ENCODE results near the gene POU2F3. TPM values are rescaled to one million over a fixed set of nuclear protein-coding genes. Genes with fewer than 3 reads are reported as not detected.

The POU2F3 gene
- total and polyA plus RNA-seq, 2 donors (not counting 1 experiment from before 2014, with no cell fraction given), result not detected

DNA sequence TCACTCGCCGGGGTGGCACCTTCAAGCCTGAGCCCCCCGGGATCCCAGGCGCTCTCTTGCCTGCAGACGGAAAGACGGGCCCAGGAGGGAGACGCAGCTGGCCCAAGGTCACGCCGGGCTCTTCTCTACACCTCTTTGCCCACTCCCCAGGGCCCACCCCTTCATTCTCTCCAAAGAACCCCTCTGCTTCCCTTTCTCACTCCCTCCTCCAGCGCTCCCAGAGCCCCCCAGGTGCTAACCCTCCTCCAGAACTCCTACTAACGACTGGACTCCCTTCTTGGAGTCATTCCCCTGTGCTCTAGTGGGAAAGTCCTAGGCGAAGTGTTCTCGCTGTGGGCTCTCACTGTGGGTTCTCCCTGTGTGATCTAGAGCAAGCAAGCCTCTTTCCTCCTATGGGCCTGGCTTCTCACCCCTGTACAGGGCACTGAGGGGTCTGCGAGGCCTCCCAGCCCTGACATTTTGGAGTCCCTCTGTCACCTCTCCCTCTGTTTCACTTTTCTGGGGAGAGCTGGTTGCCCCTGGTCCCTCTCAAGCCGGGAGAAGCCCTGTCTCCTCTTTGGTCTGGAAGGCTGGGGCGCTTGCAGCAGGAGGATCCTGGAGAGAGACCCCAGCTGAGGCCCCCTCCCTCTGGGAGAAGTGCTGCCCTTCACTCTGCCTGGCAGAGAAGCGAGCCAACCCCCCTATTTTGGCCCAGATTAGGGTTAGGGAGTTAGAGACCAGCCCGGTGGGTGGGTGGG lies 28.2 kb upstream of the POU2F3 start:
- Histone ChIP-seq H3K27ac (ENCODE audit: insufficient read depth, low read length) (peak overlapping the region; percentile 28), H3K4me2 (ENCODE audit: extremely low read depth, insufficient read depth, low read length) (peak overlapping the region; percentile 98), H3K9ac (ENCODE audit: insufficient read depth, low read length) (peak overlapping the region; percentile 65), H4K20me1 (ENCODE audit: control insufficient read depth, extremely low read depth, insufficient read depth, low read length) (no peaks in the 10 kb centered on the region), H3K4me1 (ENCODE audit: control insufficient read depth, extremely low read depth, insufficient read depth, low read length) (peaks cover 19% of the 10 kb centered on the region), H3K27me3 (ENCODE audit: control insufficient read depth, insufficient read depth, low read length) (no peaks in the 10 kb centered on the region), H3K79me2 (ENCODE audit: control insufficient read depth, insufficient read depth, low read length) (peaks cover 30% of the 10 kb centered on the region), H3K9me3 (ENCODE audit: control insufficient read depth, insufficient read depth, low read depth, low read length) (no peaks in the 10 kb centered on the region), H3K36me3 (ENCODE audit: control insufficient read depth, insufficient read depth, low read length) (peaks cover 3% of the 10 kb centered on the region), H2AFZ (ENCODE audit: low read length) (peak overlapping the region; percentile 31), H3K4me3 (replicated peaks in 1 of 4; ENCODE audit: control extremely low read depth in 1 of 4, insufficient read depth in 1 of 4, low read depth in 3 of 4, low read length in 4 of 4) (peak overlapping the region; percentile 65 to 85 (median 78))
- no peak for TF ChIP-seq EZH2 (IDR thresholded peaks at IDR 0.05; ENCODE audit: low read length, missing control alignments)
- TF ChIP-seq, protein P1, sequence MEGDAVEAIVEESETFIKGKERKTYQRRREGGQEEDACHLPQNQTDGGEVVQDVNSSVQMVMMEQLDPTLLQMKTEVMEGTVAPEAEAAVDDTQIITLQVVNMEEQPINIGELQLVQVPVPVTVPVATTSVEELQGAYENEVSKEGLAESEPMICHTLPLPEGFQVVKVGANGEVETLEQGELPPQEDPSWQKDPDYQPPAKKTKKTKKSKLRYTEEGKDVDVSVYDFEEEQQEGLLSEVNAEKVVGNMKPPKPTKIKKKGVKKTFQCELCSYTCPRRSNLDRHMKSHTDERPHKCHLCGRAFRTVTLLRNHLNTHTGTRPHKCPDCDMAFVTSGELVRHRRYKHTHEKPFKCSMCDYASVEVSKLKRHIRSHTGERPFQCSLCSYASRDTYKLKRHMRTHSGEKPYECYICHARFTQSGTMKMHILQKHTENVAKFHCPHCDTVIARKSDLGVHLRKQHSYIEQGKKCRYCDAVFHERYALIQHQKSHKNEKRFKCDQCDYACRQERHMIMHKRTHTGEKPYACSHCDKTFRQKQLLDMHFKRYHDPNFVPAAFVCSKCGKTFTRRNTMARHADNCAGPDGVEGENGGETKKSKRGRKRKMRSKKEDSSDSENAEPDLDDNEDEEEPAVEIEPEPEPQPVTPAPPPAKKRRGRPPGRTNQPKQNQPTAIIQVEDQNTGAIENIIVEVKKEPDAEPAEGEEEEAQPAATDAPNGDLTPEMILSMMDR (conservative IDR thresholded peaks at IDR 0.05 in 1 of 2, IDR thresholded peaks at IDR 0.05 in 1 of 2; ENCODE audit: low read depth in 1 of 2, low read length in 2 of 2), result no peak
- DNase-seq (ENCODE audit: low read depth in 2 of 2), result no peak

DNA sequence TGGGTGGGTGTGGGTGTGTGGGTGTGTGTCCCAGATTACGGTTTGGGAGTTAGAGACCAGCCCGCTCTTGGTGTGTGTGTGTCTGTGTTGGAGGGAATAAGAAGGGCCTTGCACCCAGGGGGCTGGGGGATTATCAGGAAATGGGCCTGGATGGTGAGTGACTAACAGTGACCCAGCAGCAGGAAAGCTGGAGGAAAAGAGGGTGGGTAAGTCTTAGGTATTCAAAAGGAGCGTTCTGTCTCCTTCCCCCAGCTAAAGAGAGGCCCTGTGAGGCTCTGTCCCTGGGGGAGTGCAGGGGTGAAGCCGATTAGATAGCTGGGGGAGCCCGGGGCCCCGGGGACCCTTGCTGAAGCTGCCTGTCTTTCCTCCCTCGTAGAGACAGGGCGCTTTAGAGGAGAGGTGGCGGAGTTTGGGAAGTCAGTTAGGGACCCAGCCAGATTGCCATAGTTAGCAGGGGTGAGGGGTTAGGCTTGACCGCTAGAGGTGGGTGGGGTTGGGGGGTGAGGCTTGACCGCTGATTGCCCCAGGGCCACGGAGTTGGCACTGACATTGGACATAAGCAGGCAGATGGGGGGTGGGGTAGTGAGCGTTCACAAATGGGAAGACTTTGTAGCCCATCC lies 27.6 kb upstream of the POU2F3 start:
- Histone ChIP-seq H2AFZ (ENCODE audit: low read length) (no peak overlapping the region), H3K4me2 (ENCODE audit: extremely low read depth, insufficient read depth, low read length) (peak overlapping the region; percentile 98), H3K4me1 (ENCODE audit: control insufficient read depth, extremely low read depth, insufficient read depth, low read length) (peaks cover 19% of the 10 kb centered on the region), H3K9me3 (ENCODE audit: control insufficient read depth, insufficient read depth, low read depth, low read length) (no peaks in the 10 kb centered on the region), H3K27ac (ENCODE audit: insufficient read depth, low read length) (peak overlapping the region; percentile 44), H3K9ac (ENCODE audit: insufficient read depth, low read length) (no peak overlapping the region), H3K36me3 (ENCODE audit: control insufficient read depth, insufficient read depth, low read length) (peaks cover 3% of the 10 kb centered on the region), H3K79me2 (ENCODE audit: control insufficient read depth, insufficient read depth, low read length) (peaks cover 30% of the 10 kb centered on the region), H3K27me3 (ENCODE audit: control insufficient read depth, insufficient read depth, low read length) (no peaks in the 10 kb centered on the region), H4K20me1 (ENCODE audit: control insufficient read depth, extremely low read depth, insufficient read depth, low read length) (no peaks in the 10 kb centered on the region), H3K4me3 (replicated peaks in 1 of 4; ENCODE audit: control extremely low read depth in 1 of 4, insufficient read depth in 1 of 4, low read depth in 3 of 4, low read length in 4 of 4) (peak overlapping the region; percentile 45 to 79 (median 56))
- DNase-seq (ENCODE audit: low read depth in 2 of 2), result peak in 1 of 2 donors; percentile 25
- no peak for TF ChIP-seq EZH2 (IDR thresholded peaks at IDR 0.05; ENCODE audit: low read length, missing control alignments)
- TF ChIP-seq, protein P1 (conservative IDR thresholded peaks at IDR 0.05 in 1 of 2, IDR thresholded peaks at IDR 0.05 in 1 of 2; ENCODE audit: low read depth in 1 of 2, low read length in 2 of 2), result no peak

DNA sequence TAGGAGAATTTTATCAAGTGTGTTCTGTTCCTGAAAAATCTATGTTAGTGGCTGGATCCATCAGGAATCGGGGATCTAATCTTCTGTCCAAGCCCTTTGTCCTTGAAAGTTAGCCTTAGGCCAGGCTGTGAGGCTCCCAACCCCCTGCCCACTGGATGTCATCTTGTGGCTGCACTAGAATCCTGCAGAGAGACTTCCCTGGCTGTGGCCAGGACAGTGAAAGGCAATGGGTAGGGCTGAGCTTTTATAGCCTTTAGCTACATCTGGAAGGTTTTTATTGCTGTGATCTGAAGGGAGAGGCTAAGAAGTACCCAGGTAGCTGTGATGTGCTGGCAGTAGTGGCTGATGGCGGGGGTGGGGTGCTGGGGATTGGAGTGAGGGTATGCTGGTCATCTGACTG lies 27.0 kb upstream of the POU2F3 start:
- no peaks in the 10 kb centered on the region for H4K20me1 ChIP-seq (ENCODE audit: control insufficient read depth, extremely low read depth, insufficient read depth, low read length)
- peaks cover 30% of the 10 kb centered on the region for H3K79me2 ChIP-seq (ENCODE audit: control insufficient read depth, insufficient read depth, low read length)
- no peaks in the 10 kb centered on the region for H3K9me3 ChIP-seq (ENCODE audit: control insufficient read depth, insufficient read depth, low read depth, low read length)
- no peak overlapping the region for H3K27ac ChIP-seq (ENCODE audit: insufficient read depth, low read length)
- no peak for TF ChIP-seq EZH2 (IDR thresholded peaks at IDR 0.05; ENCODE audit: low read length, missing control alignments)
- TF ChIP-seq, protein P1 (conservative IDR thresholded peaks at IDR 0.05 in 1 of 2, IDR thresholded peaks at IDR 0.05 in 1 of 2; ENCODE audit: low read depth in 1 of 2, low read length in 2 of 2), result no peak
- peak overlapping the region; percentile 98 for H3K4me2 ChIP-seq (ENCODE audit: extremely low read depth, insufficient read depth, low read length)
- no peak overlapping the region for H2AFZ ChIP-seq (ENCODE audit: low read length)
- peaks cover 19% of the 10 kb centered on the region for H3K4me1 ChIP-seq (ENCODE audit: control insufficient read depth, extremely low read depth, insufficient read depth, low read length)
- peak overlapping the region; percentile 45 to 79 (median 56) for H3K4me3 ChIP-seq (replicated peaks in 1 of 4; ENCODE audit: control extremely low read depth in 1 of 4, insufficient read depth in 1 of 4, low read depth in 3 of 4, low read length in 4 of 4)
- no peaks in the 10 kb centered on the region for H3K27me3 ChIP-seq (ENCODE audit: control insufficient read depth, insufficient read depth, low read length)
- H3K36me3 ChIP-seq (ENCODE audit: control insufficient read depth, insufficient read depth, low read length), result peaks cover 3% of the 10 kb centered on the region
- H3K9ac ChIP-seq (ENCODE audit: insufficient read depth, low read length), result no peak overlapping the region
- DNase-seq (ENCODE audit: low read depth in 2 of 2), result no peak
